ENCODE results near the gene CYP27C1. TPM values are rescaled to one million over a fixed set of nuclear protein-coding genes. Genes with fewer than 3 reads are reported as not detected.

CYP27C1 gene
- polyA plus RNA-seq, 1 donor (not counting 4 experiments of a cell fraction or from before 2014, with no cell fraction given) = 6.1 TPM

DNA sequence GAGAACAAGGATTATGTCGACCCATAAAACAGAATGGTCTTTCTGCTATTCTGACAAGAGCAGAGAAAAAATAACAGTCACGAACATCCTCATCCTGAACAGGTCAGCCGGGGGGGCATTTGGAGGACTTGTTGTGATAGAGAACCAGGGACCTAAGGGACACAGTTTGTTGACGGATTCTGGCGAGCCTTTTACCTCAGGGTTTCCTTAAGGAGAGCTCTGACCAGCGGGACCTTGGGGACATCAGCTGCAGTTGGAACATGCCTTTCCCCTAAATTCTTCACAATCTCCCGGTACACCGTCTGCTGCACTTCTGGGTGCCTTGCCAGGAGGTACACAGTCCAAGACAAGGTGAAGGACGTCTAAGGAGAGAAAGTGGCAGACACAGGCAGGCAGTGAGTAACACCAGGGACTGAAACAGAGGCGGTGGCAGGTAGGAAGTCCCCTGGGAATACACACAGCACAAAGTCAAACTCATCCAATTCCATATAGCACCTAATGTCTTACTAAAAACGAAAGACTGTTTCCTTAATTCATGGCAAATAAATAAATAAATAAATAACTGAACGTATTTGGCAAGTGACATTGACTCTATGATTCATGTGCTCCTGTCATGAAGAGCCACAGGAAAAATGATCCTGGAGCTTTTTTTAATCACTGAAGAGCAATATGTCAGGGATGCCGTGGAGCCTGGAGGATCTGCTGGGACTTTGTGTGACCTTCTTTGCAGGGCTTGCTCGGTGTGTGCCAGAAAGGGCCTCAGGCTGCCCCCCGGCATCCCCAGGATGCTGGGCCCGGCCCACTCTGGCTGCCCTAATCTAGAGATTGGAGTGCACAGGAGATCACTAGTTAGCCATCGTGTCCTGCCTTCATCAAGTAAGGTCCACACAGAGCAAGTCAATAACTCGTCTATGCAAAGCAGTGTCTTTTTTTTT is 24.7 kb downstream of the CYP27C1 start:
- TF ChIP-seq, protein P1, sequence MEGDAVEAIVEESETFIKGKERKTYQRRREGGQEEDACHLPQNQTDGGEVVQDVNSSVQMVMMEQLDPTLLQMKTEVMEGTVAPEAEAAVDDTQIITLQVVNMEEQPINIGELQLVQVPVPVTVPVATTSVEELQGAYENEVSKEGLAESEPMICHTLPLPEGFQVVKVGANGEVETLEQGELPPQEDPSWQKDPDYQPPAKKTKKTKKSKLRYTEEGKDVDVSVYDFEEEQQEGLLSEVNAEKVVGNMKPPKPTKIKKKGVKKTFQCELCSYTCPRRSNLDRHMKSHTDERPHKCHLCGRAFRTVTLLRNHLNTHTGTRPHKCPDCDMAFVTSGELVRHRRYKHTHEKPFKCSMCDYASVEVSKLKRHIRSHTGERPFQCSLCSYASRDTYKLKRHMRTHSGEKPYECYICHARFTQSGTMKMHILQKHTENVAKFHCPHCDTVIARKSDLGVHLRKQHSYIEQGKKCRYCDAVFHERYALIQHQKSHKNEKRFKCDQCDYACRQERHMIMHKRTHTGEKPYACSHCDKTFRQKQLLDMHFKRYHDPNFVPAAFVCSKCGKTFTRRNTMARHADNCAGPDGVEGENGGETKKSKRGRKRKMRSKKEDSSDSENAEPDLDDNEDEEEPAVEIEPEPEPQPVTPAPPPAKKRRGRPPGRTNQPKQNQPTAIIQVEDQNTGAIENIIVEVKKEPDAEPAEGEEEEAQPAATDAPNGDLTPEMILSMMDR (optimal IDR thresholded peaks at IDR 0.05 in 1 of 3, IDR thresholded peaks at IDR 0.05 in 1 of 3, conservative IDR thresholded peaks at IDR 0.05 in 1 of 3; ENCODE audit: extremely low read depth in 1 of 3, insufficient read depth in 2 of 3, low read length in 3 of 3) = no peak
- TF ChIP-seq EZH2 (IDR thresholded peaks at IDR 0.05; ENCODE audit: low read length) = no peak
- Histone ChIP-seq H2AFZ (ENCODE audit: control insufficient read depth, low read length) (no peak overlapping the region), H3K4me2 (ENCODE audit: control insufficient read depth, extremely low read depth, insufficient read depth, low read depth, low read length) (no peak overlapping the region), H3K9me3 (ENCODE audit: control insufficient read depth, low read depth, low read length) (no peaks in the 10 kb centered on the region), H3K36me3 (ENCODE audit: control insufficient read depth in 2 of 2, extremely low read depth in 1 of 2, insufficient read depth in 2 of 2, low read length in 2 of 2) (peaks cover 3 to 13% of the 10 kb centered on the region in 2 experiments), H3K4me3 (ENCODE audit: control insufficient read depth in 2 of 3, extremely low read depth in 1 of 3, insufficient read depth in 2 of 3, low read depth in 1 of 3, low read length in 3 of 3) (no peak overlapping the region), H3K79me2 (ENCODE audit: control insufficient read depth, insufficient read depth, low read length) (no peaks in the 10 kb centered on the region), H3K27me3 (ENCODE audit: control insufficient read depth, extremely low read depth, insufficient read depth, low read length) (no peaks in the 10 kb centered on the region), H3K27ac (ENCODE audit: control insufficient read depth, insufficient read depth, low read length) (no peak overlapping the region), H3K4me1 (ENCODE audit: control insufficient read depth, extremely low read depth, insufficient read depth, low read length) (no peaks in the 10 kb centered on the region), H3K9ac (ENCODE audit: control insufficient read depth, extremely low read depth, insufficient read depth, low read length) (no peak overlapping the region), H3K9me1 (ENCODE audit: control insufficient read depth, extremely low read depth, insufficient read depth, low read length) (no peaks in the 10 kb centered on the region), H4K20me1 (ENCODE audit: control insufficient read depth, extremely low read depth, insufficient read depth, low read length) (no peaks in the 10 kb centered on the region)
- DNase-seq (ENCODE audit: low read depth, low spot score) (no peak), FAIRE-seq (no peak)
- dilution Hi-C loops (cut with MboI; ENCODE audit: extremely low pct_ligation_motif_present, low sequenced_read_pairs) = no loop called here

DNA sequence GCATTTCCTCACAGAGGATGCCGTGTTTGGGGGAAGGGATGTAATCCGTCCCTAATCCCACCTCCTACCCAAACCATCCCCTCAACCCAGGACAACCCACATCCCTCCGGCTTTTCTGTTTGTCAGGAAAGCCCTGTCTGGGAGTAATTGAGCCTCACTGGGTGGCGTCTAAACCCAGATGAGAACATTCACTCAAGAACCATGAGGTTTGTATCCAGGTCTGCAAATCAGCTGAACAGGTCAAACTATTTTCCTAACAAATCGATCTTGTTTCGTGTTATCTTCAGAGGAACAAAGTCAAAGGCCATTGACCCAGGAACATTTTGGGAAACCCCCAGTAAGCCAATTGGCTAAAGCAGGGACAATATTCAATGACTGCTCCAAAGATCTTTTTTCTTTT is 25.7 kb downstream of the CYP27C1 start:
- DNase-seq (ENCODE audit: low read depth, low spot score) (no peak), FAIRE-seq (no peak)
- no peak overlapping the region for H3K4me2 ChIP-seq (ENCODE audit: control insufficient read depth, extremely low read depth, insufficient read depth, low read depth, low read length)
- H3K4me1 ChIP-seq (ENCODE audit: control insufficient read depth, extremely low read depth, insufficient read depth, low read length) = no peaks in the 10 kb centered on the region
- H4K20me1 ChIP-seq (ENCODE audit: control insufficient read depth, extremely low read depth, insufficient read depth, low read length) = no peaks in the 10 kb centered on the region
- dilution Hi-C loops (cut with MboI; ENCODE audit: extremely low pct_ligation_motif_present, low sequenced_read_pairs) = no loop called here
- no peaks in the 10 kb centered on the region for H3K9me1 ChIP-seq (ENCODE audit: control insufficient read depth, extremely low read depth, insufficient read depth, low read length)
- H3K4me3 ChIP-seq (ENCODE audit: control insufficient read depth in 2 of 3, extremely low read depth in 1 of 3, insufficient read depth in 2 of 3, low read depth in 1 of 3, low read length in 3 of 3) = no peak overlapping the region
- H3K79me2 ChIP-seq (ENCODE audit: control insufficient read depth, insufficient read depth, low read length) = no peaks in the 10 kb centered on the region
- H3K9me3 ChIP-seq (ENCODE audit: control insufficient read depth, low read depth, low read length) = no peaks in the 10 kb centered on the region
- no peak for TF ChIP-seq EZH2 (IDR thresholded peaks at IDR 0.05; ENCODE audit: low read length)
- TF ChIP-seq, protein P1 (optimal IDR thresholded peaks at IDR 0.05 in 1 of 3, IDR thresholded peaks at IDR 0.05 in 1 of 3, conservative IDR thresholded peaks at IDR 0.05 in 1 of 3; ENCODE audit: extremely low read depth in 1 of 3, insufficient read depth in 2 of 3, low read length in 3 of 3) = no peak
- no peak overlapping the region for H2AFZ ChIP-seq (ENCODE audit: control insufficient read depth, low read length)
- H3K36me3 ChIP-seq (ENCODE audit: control insufficient read depth in 2 of 2, extremely low read depth in 1 of 2, insufficient read depth in 2 of 2, low read length in 2 of 2) = peaks cover 3 to 13% of the 10 kb centered on the region in 2 experiments
- no peaks in the 10 kb centered on the region for H3K27me3 ChIP-seq (ENCODE audit: control insufficient read depth, extremely low read depth, insufficient read depth, low read length)
- H3K27ac ChIP-seq (ENCODE audit: control insufficient read depth, insufficient read depth, low read length) = no peak overlapping the region
- no peak overlapping the region for H3K9ac ChIP-seq (ENCODE audit: control insufficient read depth, extremely low read depth, insufficient read depth, low read length)
